Lower leg skin (tissue), 3 donors: ENCODE measurements around the gene ZC3H4.

Experiments used
- POLR2A ChIP-seq, 2 donors: fragments of 450-650 bp; IDR thresholded peaks; one replicate each; pipeline ENCODE4 v1.6.1; 2016 to 2017; ENCODE audit warnings: antibody characterized with exemption in 2 of 2, mild to moderate bottlenecking in 1 of 2, moderate library complexity in 1 of 2
- TF ChIP-seq, protein P1 (sequence below), 3 donors: fragments of 450-650 bp; IDR thresholded peaks; one replicate each; pipeline ENCODE4 v1.5.1; 2016; ENCODE audit warnings: antibody characterized with exemption in 3 of 3, mild to moderate bottlenecking in 3 of 3, moderate library complexity in 2 of 3

DNA sequence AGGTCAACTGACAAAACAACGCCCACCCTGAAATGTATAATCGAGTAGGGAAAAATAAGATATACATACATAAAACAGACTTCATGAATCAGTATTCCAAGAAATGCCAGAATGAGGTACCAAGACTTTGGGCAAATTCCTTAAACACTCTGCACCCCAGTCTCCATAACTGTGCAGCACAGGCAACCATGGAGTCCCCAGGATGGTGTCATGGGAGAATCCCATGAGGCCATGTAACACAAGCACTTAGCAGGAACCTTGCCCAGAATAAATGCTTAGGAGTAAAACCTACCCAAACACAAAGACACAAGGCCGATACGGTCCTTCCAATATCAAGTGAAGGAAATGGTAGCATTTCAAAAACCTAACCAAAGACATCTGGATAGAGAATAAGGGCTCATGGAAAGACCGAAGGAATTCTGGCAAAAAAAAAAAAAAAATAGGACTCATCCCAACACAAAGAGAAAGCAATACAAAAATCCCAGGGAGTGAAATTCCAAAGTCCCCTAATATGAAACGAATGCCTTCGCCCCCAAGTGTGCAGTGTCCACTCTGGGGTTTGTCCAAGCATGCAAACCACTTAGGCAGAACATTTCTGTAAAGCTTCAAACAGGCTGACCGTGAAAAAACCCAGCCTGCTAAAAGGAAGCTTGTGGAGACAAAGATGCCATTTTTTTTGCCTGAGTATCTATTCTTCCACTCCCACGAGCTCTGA is 11.1 kb downstream of the ZC3H4 start:
- TF ChIP-seq, protein P1, sequence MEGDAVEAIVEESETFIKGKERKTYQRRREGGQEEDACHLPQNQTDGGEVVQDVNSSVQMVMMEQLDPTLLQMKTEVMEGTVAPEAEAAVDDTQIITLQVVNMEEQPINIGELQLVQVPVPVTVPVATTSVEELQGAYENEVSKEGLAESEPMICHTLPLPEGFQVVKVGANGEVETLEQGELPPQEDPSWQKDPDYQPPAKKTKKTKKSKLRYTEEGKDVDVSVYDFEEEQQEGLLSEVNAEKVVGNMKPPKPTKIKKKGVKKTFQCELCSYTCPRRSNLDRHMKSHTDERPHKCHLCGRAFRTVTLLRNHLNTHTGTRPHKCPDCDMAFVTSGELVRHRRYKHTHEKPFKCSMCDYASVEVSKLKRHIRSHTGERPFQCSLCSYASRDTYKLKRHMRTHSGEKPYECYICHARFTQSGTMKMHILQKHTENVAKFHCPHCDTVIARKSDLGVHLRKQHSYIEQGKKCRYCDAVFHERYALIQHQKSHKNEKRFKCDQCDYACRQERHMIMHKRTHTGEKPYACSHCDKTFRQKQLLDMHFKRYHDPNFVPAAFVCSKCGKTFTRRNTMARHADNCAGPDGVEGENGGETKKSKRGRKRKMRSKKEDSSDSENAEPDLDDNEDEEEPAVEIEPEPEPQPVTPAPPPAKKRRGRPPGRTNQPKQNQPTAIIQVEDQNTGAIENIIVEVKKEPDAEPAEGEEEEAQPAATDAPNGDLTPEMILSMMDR (IDR thresholded peaks at IDR 0.05), result no peak
- TF ChIP-seq POLR2A (IDR thresholded peaks at IDR 0.05), result no peak
